Ovary (tissue), 3 donors: ENCODE measurements around the gene FAM83B.

Experiments used
- EP300 ChIP-seq: sonication (generic); formaldehyde crosslinking; IDR thresholded peaks from one replicate; pipeline ENCODE4 v1.6.1; 2017; ENCODE audit warnings: antibody characterized with exemption
- POLR2A ChIP-seq: fragments of 450-650 bp; IDR thresholded peaks from one replicate; pipeline ENCODE4 v1.6.1; 2017; ENCODE audit warnings: antibody characterized with exemption, mild to moderate bottlenecking, moderate library complexity
- TF ChIP-seq, protein P1 (sequence below), 3 donors: fragments of 450-650 bp in 2 of 3; fragments of 200-600 bp in 1 of 3; IDR thresholded peaks; one replicate each; pipeline versions ENCODE4 v1.5.1 to v1.8.0; 2016 to 2022; ENCODE audit warnings: antibody characterized with exemption in 3 of 3, mild to moderate bottlenecking in 1 of 3
- donor health status: DM: no; HTN: no; CAD: no.

DNA sequence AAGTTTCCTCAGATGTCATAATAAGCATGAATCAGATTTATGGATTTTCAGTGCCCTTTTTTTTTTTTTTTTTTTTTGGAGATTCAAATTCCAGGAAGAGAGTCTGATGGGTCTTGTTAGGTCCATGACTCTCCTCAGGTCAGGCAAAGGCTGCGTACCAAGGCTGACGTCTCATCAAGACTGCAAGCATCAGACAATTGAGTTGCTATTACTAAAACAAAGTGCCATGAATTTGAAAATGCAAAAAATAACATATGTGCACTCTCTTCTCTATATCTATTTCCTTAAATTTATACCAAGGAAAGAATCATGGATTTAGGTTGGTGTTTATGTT lies 134.7 kb downstream of the FAM83B start:
- TF ChIP-seq, protein P1, sequence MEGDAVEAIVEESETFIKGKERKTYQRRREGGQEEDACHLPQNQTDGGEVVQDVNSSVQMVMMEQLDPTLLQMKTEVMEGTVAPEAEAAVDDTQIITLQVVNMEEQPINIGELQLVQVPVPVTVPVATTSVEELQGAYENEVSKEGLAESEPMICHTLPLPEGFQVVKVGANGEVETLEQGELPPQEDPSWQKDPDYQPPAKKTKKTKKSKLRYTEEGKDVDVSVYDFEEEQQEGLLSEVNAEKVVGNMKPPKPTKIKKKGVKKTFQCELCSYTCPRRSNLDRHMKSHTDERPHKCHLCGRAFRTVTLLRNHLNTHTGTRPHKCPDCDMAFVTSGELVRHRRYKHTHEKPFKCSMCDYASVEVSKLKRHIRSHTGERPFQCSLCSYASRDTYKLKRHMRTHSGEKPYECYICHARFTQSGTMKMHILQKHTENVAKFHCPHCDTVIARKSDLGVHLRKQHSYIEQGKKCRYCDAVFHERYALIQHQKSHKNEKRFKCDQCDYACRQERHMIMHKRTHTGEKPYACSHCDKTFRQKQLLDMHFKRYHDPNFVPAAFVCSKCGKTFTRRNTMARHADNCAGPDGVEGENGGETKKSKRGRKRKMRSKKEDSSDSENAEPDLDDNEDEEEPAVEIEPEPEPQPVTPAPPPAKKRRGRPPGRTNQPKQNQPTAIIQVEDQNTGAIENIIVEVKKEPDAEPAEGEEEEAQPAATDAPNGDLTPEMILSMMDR (IDR thresholded peaks at IDR 0.05): no peak
- TF ChIP-seq POLR2A: no peak
- no peak for TF ChIP-seq EP300
